IMR-90 (cell line): ENCODE measurements around the gene SVEP1. TPM values are rescaled to one million over a fixed set of nuclear protein-coding genes. Genes with fewer than 3 reads are reported as not detected.

Experiments used
- ATAC-seq: fragments of 200-7000 bp; cut with Tn5 transposase; 2 replicates; pipeline ENCODE4 v1.9.1; 2020; ENCODE audit warnings: low read depth, mild to moderate bottlenecking, moderate library complexity
- BruUV-seq: library from RNA; stranded (reverse); fragments of 400-500 nt; replicated peaks from 2 replicates; lab custom pipeline; 2021; lab: Mats Ljungman, UMichigan
- CTCF ChIA-PET: fragments of 300-600 bp; formaldehyde crosslinking; extraction: SDS; loops from one replicate; lab custom pipeline; 2021; ENCODE audit warnings: antibody characterized with exemption; lab: Yijun Ruan, JAX
- POLR2A ChIA-PET: fragments of 300-600 bp; sonication (Branson Sonifier 250); formaldehyde crosslinking; loops from one replicate; lab custom pipeline; 2022; ENCODE audit warnings: antibody characterized with exemption; ENCODE audit not compliant: unreplicated experiment; lab: Charles Lee
- DNase-seq: peaks from one replicate; pipeline ENCODE4 v3.0.0; 2013
- H2AFZ ChIP-seq: replicated peaks from 2 replicates; pipeline ENCODE3; 2013; ENCODE audit warnings: low read length, mild to moderate bottlenecking; ENCODE audit not compliant: poor library complexity
- H2AK5ac ChIP-seq: 2 replicates; pipeline ENCODE4 v1.6.1; 2013; ENCODE audit warnings: low read depth, low read length, inconsistent platforms
- H2AK9ac ChIP-seq: replicated peaks from 2 replicates; pipeline ENCODE3; 2013; ENCODE audit warnings: mild to moderate bottlenecking, low read depth, low read length, moderate library complexity; ENCODE audit not compliant: poor library complexity
- H2BK120ac ChIP-seq: 2 replicates; pipeline ENCODE4 v1.6.1; 2013; ENCODE audit warnings: low read depth, low read length, inconsistent platforms
- H2BK15ac ChIP-seq: 3 replicates; pipeline ENCODE4 v1.6.1; 2013; ENCODE audit warnings: low read depth, low read length, inconsistent platforms
- H2BK20ac ChIP-seq: 2 replicates; pipeline ENCODE4 v1.6.1; 2013; ENCODE audit warnings: low read depth, mild to moderate bottlenecking, inconsistent platforms, low read length, moderate library complexity
- H2BK5ac ChIP-seq: 2 replicates; pipeline ENCODE4 v1.6.1; 2013; ENCODE audit warnings: mild to moderate bottlenecking, low read depth, low read length, inconsistent platforms; ENCODE audit not compliant: poor library complexity, severe bottlenecking
- H3K14ac ChIP-seq: replicated peaks from 2 replicates; pipeline ENCODE4 v1.6.1; 2013; ENCODE audit warnings: low read depth, low read length, inconsistent platforms
- H3K18ac ChIP-seq: 2 replicates; pipeline ENCODE4 v1.6.1; 2013; ENCODE audit warnings: low read depth, low read length, control low read depth
- H3K23ac ChIP-seq: 2 replicates; pipeline ENCODE4 v1.6.1; 2013; ENCODE audit warnings: low read depth, low read length, inconsistent platforms
- H3K27ac ChIP-seq: 2 replicates; pipeline ENCODE4 v1.5.1; 2013; ENCODE audit warnings: mild to moderate bottlenecking, control low read depth, low read length; ENCODE audit not compliant: insufficient read depth
- H3K27me3 ChIP-seq: 2 replicates; pipeline ENCODE4 v1.6.1; 2013; ENCODE audit warnings: low read length; ENCODE audit not compliant: control insufficient read depth, insufficient read depth
- H3K36me3 ChIP-seq: 2 replicates; pipeline ENCODE4 v1.6.1; 2013; ENCODE audit warnings: low read length, mixed read lengths; ENCODE audit not compliant: control insufficient read depth, insufficient read depth
- H3K4ac ChIP-seq: 2 replicates; pipeline ENCODE4 v1.6.1; 2013; ENCODE audit warnings: low read depth, low read length, inconsistent platforms
- H3K4me1 ChIP-seq: 2 replicates; pipeline ENCODE4 v1.6.1; 2013; ENCODE audit warnings: low read length, mixed read lengths; ENCODE audit not compliant: control insufficient read depth, insufficient read depth
- H3K4me2 ChIP-seq: 2 replicates; pipeline ENCODE4 v1.6.1; 2013; ENCODE audit warnings: low read depth, mild to moderate bottlenecking, control low read depth, low read length, moderate library complexity
- H3K4me3 ChIP-seq: 2 replicates; pipeline ENCODE4 v1.5.1; 2013; ENCODE audit warnings: low read depth, mild to moderate bottlenecking, control low read depth, low read length, moderate library complexity; ENCODE audit not compliant: insufficient read depth
- H3K56ac ChIP-seq: 2 replicates; pipeline ENCODE4 v1.6.1; 2013; ENCODE audit warnings: low read length, inconsistent platforms; ENCODE audit not compliant: insufficient read depth; ENCODE audit errors: extremely low read depth
- H3K79me1 ChIP-seq, 2 experiments: 2 replicates each; pipeline ENCODE4 v1.6.1; 2013; ENCODE audit warnings: low read length in 2 of 2, inconsistent platforms in 1 of 2, low read depth in 1 of 2
- H3K9ac ChIP-seq: 2 replicates; pipeline ENCODE4 v1.6.1; 2013; ENCODE audit warnings: low read depth, low read length, control low read depth
- H3K9me1 ChIP-seq: 2 replicates; pipeline ENCODE4 v1.6.1; 2013; ENCODE audit warnings: low read length, inconsistent platforms; ENCODE audit not compliant: insufficient read depth
- H3K9me3 ChIP-seq: 2 replicates; pipeline ENCODE4 v1.6.1; 2013; ENCODE audit warnings: low read length; ENCODE audit not compliant: control insufficient read depth, insufficient read depth
- H4K20me1 ChIP-seq: 2 replicates; pipeline ENCODE4 v1.6.1; 2013; ENCODE audit warnings: low read length, inconsistent platforms; ENCODE audit not compliant: insufficient read depth
- H4K5ac ChIP-seq: 2 replicates; pipeline ENCODE4 v1.6.1; 2013; ENCODE audit warnings: mild to moderate bottlenecking, low read depth, low read length, control low read depth
- H4K8ac ChIP-seq, 2 experiments: 2 replicates each; pipeline ENCODE4 v1.6.1; 2013; ENCODE audit warnings: low read depth in 2 of 2, low read length in 2 of 2, control low read depth in 1 of 2, inconsistent platforms in 1 of 2
- H4K91ac ChIP-seq: 2 replicates; pipeline ENCODE4 v1.6.1; 2013; ENCODE audit warnings: low read depth, low read length, inconsistent platforms; ENCODE audit not compliant: insufficient read depth
- BHLHE40 ChIP-seq: fragments of 150-350 bp; IDR thresholded peaks from 2 replicates; pipeline ENCODE4 v1.6.1; 2016; ENCODE audit warnings: mild to moderate bottlenecking, low read depth, low read length
- CEBPB ChIP-seq: IDR thresholded peaks from 2 replicates; pipeline ENCODE4 v1.6.1; 2012; ENCODE audit warnings: low read depth, low read length, improper control_type of control experiment
- CHD1 ChIP-seq: IDR thresholded peaks from 2 replicates; pipeline ENCODE4 v1.6.1; 2012; ENCODE audit warnings: low read depth, low read length, improper control_type of control experiment
- FOS ChIP-seq: fragments of 150-350 bp; IDR thresholded peaks from 2 replicates; pipeline ENCODE4 v1.6.1; 2016; ENCODE audit warnings: low read depth, low read length
- MAFK ChIP-seq: IDR thresholded peaks from 2 replicates; pipeline ENCODE4 v1.6.1; 2012; ENCODE audit warnings: low read depth, low read length, improper control_type of control experiment
- MXI1 ChIP-seq: IDR thresholded peaks from 2 replicates; pipeline ENCODE4 v1.6.1; 2012; ENCODE audit warnings: low read depth, mild to moderate bottlenecking, low read length, moderate library complexity, borderline replicate concordance
- POLR2A ChIP-seq: IDR thresholded peaks from 2 replicates; pipeline ENCODE4 v1.6.1; 2012; ENCODE audit warnings: mild to moderate bottlenecking, low read depth, low read length
- RAD21 ChIP-seq: IDR thresholded peaks from 2 replicates; pipeline ENCODE4 v1.6.1; 2012; ENCODE audit warnings: low read length, improper control_type of control experiment
- RFX5 ChIP-seq: IDR thresholded peaks from 2 replicates; pipeline ENCODE4 v1.8.0; 2012; ENCODE audit warnings: low read depth, mild to moderate bottlenecking, low read length, moderate library complexity
- SMC3 ChIP-seq: fragments of 150-350 bp; IDR thresholded peaks from 2 replicates; pipeline ENCODE4 v1.6.1; 2016; ENCODE audit warnings: low read depth, mild to moderate bottlenecking, antibody characterized with exemption, low read length, moderate library complexity
- WGBS, 2 experiments: methylation state at CpG; one replicate each; pipeline versions ENCODE4 v1.1.5 to v1.1.7; 2013; ENCODE audit warnings: missing lambda C conversion rate in 2 of 2; ENCODE audit not compliant: insufficient read length in 1 of 2; ENCODE audit errors: extremely low coverage in 2 of 2; 5-methylcytosine and 5-hydroxymethylcytosine counted together
- dilution Hi-C: fragments of 300-500 bp; cut with HindIII; formaldehyde crosslinking; loops from one replicate; pipeline ENCODE4 v1.14.3; 2018; ENCODE audit warnings: low sequenced_read_pairs; ENCODE audit not compliant: unreplicated experiment
- in situ Hi-C: fragments of 300-500 bp; cut with MboI; formaldehyde crosslinking; loops from 3 replicates; pipeline ENCODE4 v1.14.3; 2019; ENCODE audit warnings: low sequenced_read_pairs, inconsistent platforms, mixed read lengths
- intact Hi-C: fragments of 100-400 bp; cut with micrococcal nuclease; formaldehyde crosslinking; loops from 2 replicates; pipeline ENCODE4 v1.10.0; 2022
- polyA plus RNA-seq, 3 experiments: library from polyadenylated mRNA; depleted of rRNA; stranded (reverse); fragments of >200 nt; gene quantifications; 2 replicates each; pipeline ENCODE4 v1.2.3, GENCODE V29; 2012; ENCODE audit warnings: low replicate concordance in 1 of 3
- total RNA-seq: library from RNA; depleted of rRNA; stranded (reverse); fragments of >200 nt; gene quantifications from 2 replicates; pipeline ENCODE4 v1.2.3, GENCODE V29; 2012
- TF ChIP-seq, protein P1 (sequence below): fragments of 150-350 bp; IDR thresholded peaks from 2 replicates; pipeline ENCODE4 v1.6.1; 2016; ENCODE audit warnings: low read depth, mild to moderate bottlenecking, low read length, moderate library complexity, borderline replicate concordance

SVEP1 gene
- total and polyA plus RNA-seq, 2 of the 4 experiments (the other 2 are of a cell fraction): 4.8 to 16.7 TPM

DNA sequence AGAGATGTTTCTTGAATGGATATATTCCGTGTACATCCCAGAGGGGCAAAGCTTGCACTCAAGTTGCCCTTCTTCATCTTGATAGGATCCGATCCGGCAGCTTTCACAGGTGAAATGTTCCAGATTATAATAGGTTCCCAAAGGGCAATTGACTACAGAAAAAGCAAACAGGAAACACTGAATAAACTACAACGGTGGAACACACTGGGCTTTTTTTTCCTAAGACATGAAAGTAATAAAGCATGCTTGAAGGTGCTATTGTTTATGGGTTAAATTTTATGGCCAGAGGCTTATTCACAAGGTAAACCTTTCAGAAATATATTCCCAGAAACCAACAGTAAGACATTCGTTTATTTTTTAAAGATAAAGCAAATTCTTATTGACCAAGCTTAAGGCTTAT lies 110.6 kb downstream of the SVEP1 start:
- WGBS, 2 experiments: no CpG with 5 or more reads among the region's 5 CpGs
- no peak overlapping the region for H2BK5ac ChIP-seq

More for the DNA sequence above, 110.6 kb downstream of the SVEP1 start:
- CTCF ChIA-PET: no interaction called here
- H3K9ac ChIP-seq: no peak overlapping the region
- H3K27ac ChIP-seq: no peak overlapping the region
- H4K8ac ChIP-seq: no peak overlapping the region
- H2BK20ac ChIP-seq: no peak overlapping the region
- in situ Hi-C loops (no loop called here), dilution Hi-C loops (no loop called here), intact Hi-C loops (no loop called here)
- no peak for DNase-seq
- no peaks in the 10 kb centered on the region for H4K20me1 ChIP-seq
- H3K4me1 ChIP-seq: no peaks in the 10 kb centered on the region
- H3K18ac ChIP-seq: no peak overlapping the region
- POLR2A ChIA-PET: no interaction called here
- H3K79me1 ChIP-seq: no peaks in the 10 kb centered on the region
- no peak overlapping the region for H3K4me2 ChIP-seq
- no peak overlapping the region for H2BK15ac ChIP-seq
- ATAC-seq: no peak
- H3K36me3 ChIP-seq: peaks cover 16% of the 10 kb centered on the region
- no peak overlapping the region for H4K91ac ChIP-seq
- H3K14ac ChIP-seq: no peak overlapping the region
- no peak overlapping the region for H2AK9ac ChIP-seq
- H3K4ac ChIP-seq: no peak overlapping the region
- TF ChIP-seq MAFK: no peak
- no peak for TF ChIP-seq CEBPB
- no peak for TF ChIP-seq POLR2A
- no peak for TF ChIP-seq MXI1
- no peak for TF ChIP-seq BHLHE40
- TF ChIP-seq, protein P1, sequence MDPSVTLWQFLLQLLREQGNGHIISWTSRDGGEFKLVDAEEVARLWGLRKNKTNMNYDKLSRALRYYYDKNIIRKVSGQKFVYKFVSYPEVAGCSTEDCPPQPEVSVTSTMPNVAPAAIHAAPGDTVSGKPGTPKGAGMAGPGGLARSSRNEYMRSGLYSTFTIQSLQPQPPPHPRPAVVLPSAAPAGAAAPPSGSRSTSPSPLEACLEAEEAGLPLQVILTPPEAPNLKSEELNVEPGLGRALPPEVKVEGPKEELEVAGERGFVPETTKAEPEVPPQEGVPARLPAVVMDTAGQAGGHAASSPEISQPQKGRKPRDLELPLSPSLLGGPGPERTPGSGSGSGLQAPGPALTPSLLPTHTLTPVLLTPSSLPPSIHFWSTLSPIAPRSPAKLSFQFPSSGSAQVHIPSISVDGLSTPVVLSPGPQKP: no peak
- TF ChIP-seq SMC3: no peak
- TF ChIP-seq FOS: no peak
- TF ChIP-seq RFX5: no peak
- no peak for TF ChIP-seq RAD21
- no peak for TF ChIP-seq CHD1
- no peak overlapping the region for H2BK120ac ChIP-seq
- no peaks in the 10 kb centered on the region for H3K27me3 ChIP-seq
- no peak overlapping the region for H3K4me3 ChIP-seq
- no peak overlapping the region for H3K23ac ChIP-seq
- no peak overlapping the region for H3K56ac ChIP-seq
- no peak overlapping the region for H2AK5ac ChIP-seq
- no peaks in the 10 kb centered on the region for H3K9me3 ChIP-seq
- H2AFZ ChIP-seq: no peak overlapping the region
- no TSS peak for BruUV-seq
- no peaks in the 10 kb centered on the region for H3K9me1 ChIP-seq
- H4K5ac ChIP-seq: no peak overlapping the region
